Activated CD8-positive, alpha-beta T cell treated with anti-CD3 and anti-CD28 coated beads for 36 hours (primary cell): ENCODE measurements around the gene PEAR1. TPM values are rescaled to one million over a fixed set of nuclear protein-coding genes. Genes with fewer than 3 reads are reported as not detected.

Source experiments
- ATAC-seq: fragments of 200-7000 bp; cut with Tn5 transposase; one replicate; pipeline ENCODE4 v1.10.0; 2021; ENCODE audit warnings: mild to moderate bottlenecking, moderate library complexity
- CTCF ChIA-PET: fragments of 350-600 bp; sonication (Branson Sonifier 250); formaldehyde crosslinking; loops from one replicate; lab custom pipeline; 2021; ENCODE audit warnings: antibody characterized with exemption; lab: Charles Lee
- POLR2A ChIA-PET: fragments of 350-600 bp; sonication (Branson Sonifier 250); formaldehyde crosslinking; loops from one replicate; lab custom pipeline; 2021; ENCODE audit warnings: antibody characterized with exemption; lab: Charles Lee
- DNase-seq: peaks from one replicate; pipeline ENCODE4 v3.0.0-alpha.2; 2020
- H3K27ac Mint-ChIP-seq: one replicate; pipeline ENCODE4 v1.8.0; 2021; ENCODE audit warnings: mild to moderate bottlenecking, mixed read lengths
- H3K27me3 Mint-ChIP-seq: one replicate; pipeline ENCODE4 v1.8.0; 2021; ENCODE audit warnings: mixed read lengths
- H3K36me3 Mint-ChIP-seq: one replicate; pipeline ENCODE4 v1.8.0; 2021; ENCODE audit warnings: low read depth, mixed read lengths
- H3K4me1 Mint-ChIP-seq: one replicate; pipeline ENCODE4 v1.8.0; 2021; ENCODE audit warnings: low read depth, mixed read lengths
- H3K4me3 Mint-ChIP-seq: one replicate; pipeline ENCODE4 v1.8.0; 2021; ENCODE audit warnings: mild to moderate bottlenecking, moderate library complexity, mixed read lengths
- H3K9me3 Mint-ChIP-seq: one replicate; pipeline ENCODE4 v1.8.0; 2021; ENCODE audit warnings: mixed read lengths
- intact Hi-C: fragments of 100-400 bp; cut with micrococcal nuclease; formaldehyde crosslinking; loops from one replicate; pipeline ENCODE4 v1.10.0; 2022
- total RNA-seq, 2 experiments: library from RNA; stranded (reverse); gene quantifications; one replicate each; pipeline ENCODE4 v1.2.3, GENCODE V29; 2021
- TF ChIP-seq, protein P1 (sequence below): fragments of 200-600 bp; IDR thresholded peaks from one replicate; pipeline ENCODE4 v1.8.0; 2022; ENCODE audit warnings: antibody characterized with exemption, mild to moderate bottlenecking

PEAR1 gene
- total RNA-seq, 2 experiments from 2014 or later = 0.07 TPM; not detected in 1

DNA sequence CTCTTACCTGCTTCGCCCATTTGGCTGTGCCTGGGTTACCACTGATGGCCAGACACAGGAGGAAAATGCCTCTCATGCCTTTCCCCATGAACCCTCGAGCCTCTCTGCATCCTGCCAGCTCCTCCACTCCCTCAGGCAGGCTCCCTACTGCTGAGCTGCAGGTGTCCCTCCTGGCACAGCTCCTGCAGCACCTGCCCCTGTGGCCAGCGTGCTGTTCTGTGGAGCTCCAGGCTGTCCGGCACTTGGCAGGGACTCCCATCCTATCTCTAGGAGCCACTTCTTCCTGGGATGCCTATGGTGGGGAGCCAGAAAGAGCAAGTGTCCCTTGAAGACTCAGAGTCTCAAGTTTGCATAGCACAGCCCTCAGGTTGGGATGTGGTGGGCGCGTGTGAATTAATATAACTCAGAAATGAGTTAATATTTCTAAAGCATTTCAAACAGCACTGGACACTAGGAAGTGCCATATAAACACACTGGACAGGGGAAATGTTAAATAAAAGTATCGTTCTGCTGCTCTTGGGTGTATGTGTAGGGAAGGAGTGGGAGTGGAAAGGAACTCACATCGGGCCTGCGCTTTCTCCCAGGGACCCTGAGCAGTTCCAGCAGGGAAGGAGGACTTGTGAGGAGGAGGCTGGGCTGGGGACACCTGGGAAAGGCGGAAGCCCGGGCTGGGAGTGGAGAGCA lies 29.6 kb downstream of the PEAR1 start:
- CTCF ChIA-PET = interaction anchor here (0.9 to 7.3 kb wide), 12 partner anchors 9 to 247 kb away, joined by 3 to 94 read pairs (median 4); partner anchors contain the start of genes NTRK1 and PEAR1
- POLR2A ChIA-PET = interaction anchor here (1.6 kb wide), 1 partner anchor 10 kb away, joined by 4 read pairs; no protein-coding TSS in a partner anchor
- H3K4me1 Mint-ChIP-seq = peaks cover 33% of the 10 kb centered on the region
- intact Hi-C loops = no loop called here
- H3K4me3 Mint-ChIP-seq = no peak overlapping the region
- DNase-seq = no peak
- TF ChIP-seq, protein P1, sequence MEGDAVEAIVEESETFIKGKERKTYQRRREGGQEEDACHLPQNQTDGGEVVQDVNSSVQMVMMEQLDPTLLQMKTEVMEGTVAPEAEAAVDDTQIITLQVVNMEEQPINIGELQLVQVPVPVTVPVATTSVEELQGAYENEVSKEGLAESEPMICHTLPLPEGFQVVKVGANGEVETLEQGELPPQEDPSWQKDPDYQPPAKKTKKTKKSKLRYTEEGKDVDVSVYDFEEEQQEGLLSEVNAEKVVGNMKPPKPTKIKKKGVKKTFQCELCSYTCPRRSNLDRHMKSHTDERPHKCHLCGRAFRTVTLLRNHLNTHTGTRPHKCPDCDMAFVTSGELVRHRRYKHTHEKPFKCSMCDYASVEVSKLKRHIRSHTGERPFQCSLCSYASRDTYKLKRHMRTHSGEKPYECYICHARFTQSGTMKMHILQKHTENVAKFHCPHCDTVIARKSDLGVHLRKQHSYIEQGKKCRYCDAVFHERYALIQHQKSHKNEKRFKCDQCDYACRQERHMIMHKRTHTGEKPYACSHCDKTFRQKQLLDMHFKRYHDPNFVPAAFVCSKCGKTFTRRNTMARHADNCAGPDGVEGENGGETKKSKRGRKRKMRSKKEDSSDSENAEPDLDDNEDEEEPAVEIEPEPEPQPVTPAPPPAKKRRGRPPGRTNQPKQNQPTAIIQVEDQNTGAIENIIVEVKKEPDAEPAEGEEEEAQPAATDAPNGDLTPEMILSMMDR = no peak
- no peak overlapping the region for H3K27ac Mint-ChIP-seq
- peaks cover 87% of the 10 kb centered on the region for H3K27me3 Mint-ChIP-seq
- no peaks in the 10 kb centered on the region for H3K36me3 Mint-ChIP-seq
- no peak for ATAC-seq
- H3K9me3 Mint-ChIP-seq = no peaks in the 10 kb centered on the region

DNA sequence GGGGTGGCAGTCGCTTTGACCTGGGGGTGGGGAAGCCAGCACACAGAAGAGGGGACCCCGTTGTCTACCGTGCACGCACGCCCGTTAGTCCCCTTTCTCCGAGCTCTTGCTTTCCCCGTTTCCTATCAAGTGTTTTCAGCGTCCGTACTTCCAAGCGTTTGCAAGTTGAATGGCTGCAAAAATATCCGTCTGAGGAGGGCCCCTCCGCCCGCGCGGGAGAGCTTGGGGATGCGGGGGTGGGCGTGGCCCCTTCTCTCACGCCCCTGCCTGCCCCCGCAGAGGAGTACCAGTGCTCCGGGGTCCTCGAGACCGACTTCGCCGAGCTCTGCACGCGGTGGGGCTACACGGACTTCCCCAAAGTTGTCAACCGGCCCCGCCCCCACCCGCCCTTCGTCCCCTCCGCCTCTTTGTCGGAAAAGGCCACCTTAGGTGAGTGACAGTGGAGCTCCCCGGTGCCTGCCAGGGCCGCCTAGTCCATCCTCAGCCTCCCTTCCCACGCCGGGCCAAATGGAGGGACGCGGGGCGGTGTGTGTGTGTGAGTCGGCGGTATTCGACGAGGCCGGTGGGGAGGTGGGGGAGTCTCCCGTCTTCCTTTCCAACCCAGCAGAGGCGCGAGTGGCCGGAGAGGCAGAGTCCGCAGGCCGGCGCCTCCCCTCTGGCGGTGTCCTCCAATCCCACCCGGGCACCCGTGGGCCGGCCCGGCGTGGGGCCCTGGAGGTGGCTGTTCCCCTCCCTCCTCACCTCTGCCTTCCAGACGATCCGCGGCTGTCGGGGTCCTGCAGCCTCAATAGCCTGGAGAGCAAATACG lies 30.4 kb downstream of the PEAR1 start:
- ATAC-seq (no peak), DNase-seq (no peak)
- Mint-ChIP-seq H3K27me3 (peaks cover 87% of the 10 kb centered on the region), H3K36me3 (no peaks in the 10 kb centered on the region), H3K4me1 (peaks cover 33% of the 10 kb centered on the region), H3K4me3 (no peak overlapping the region), H3K9me3 (no peaks in the 10 kb centered on the region), H3K27ac (no peak overlapping the region)
- TF ChIP-seq, protein P1 = no peak
- intact Hi-C loops = no loop called here
- CTCF ChIA-PET = interaction anchor here (0.7 to 7.3 kb wide), 10 partner anchors 13 to 305 kb away, joined by 3 to 94 read pairs (median 3); partner anchors contain the start of genes NTRK1 and PEAR1
- POLR2A ChIA-PET = interaction anchor here (1.6 kb wide), 1 partner anchor 11 kb away, joined by 4 read pairs; no protein-coding TSS in a partner anchor

DNA sequence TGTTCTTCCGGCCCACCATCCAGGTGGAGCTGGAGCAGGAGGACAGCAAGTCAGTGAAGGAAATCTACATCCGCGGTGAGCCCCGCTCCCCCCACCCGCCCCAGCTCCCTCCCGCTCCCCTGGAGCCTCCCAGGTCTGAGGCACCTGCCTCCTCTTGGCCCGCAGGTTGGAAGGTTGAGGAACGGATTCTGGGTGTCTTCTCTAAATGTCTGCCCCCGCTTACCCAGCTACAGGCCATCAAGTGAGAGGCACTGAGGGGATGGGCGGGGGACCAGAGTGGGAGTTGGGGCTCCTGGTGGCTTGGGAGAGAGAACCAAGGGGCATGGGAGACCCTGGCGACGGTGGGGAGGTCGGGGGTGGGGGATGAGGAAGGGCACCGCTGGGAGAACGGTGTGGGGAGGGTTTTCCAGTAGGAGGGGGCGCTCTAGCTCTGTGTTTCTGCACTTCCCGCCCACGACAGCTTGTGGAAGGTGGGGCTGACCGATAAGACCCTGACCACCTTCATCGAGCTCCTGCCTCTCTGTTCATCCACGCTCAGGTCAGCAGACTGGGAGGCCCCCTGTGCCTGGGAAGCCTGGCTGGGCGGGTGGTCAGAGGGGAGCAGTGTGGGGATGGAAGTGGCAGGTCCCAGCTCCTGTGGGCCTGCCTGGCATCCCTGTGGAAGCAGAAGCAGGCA lies 31.1 kb downstream of the PEAR1 start:
- no peak for ATAC-seq
- TF ChIP-seq, protein P1 = no peak
- peaks cover 91% of the 10 kb centered on the region for H3K27me3 Mint-ChIP-seq
- intact Hi-C loops = loop anchor here (5.0 kb wide), 1 partner anchor 32 kb away; the partner anchor contains the start of gene PEAR1
- ChIA-PET CTCF (interaction anchor here (0.7 to 7.3 kb wide), 11 partner anchors 13 to 306 kb away, joined by 3 to 94 read pairs (median 3); partner anchors contain the start of genes NTRK1 and PEAR1), POLR2A (interaction anchor here (1.6 kb wide), 1 partner anchor 11 kb away, joined by 4 read pairs; no protein-coding TSS in a partner anchor)
- no peak for DNase-seq
- H3K4me1 Mint-ChIP-seq = peaks cover 33% of the 10 kb centered on the region
- H3K27ac Mint-ChIP-seq = no peak overlapping the region
- no peaks in the 10 kb centered on the region for H3K9me3 Mint-ChIP-seq
- H3K4me3 Mint-ChIP-seq = no peak overlapping the region
- no peaks in the 10 kb centered on the region for H3K36me3 Mint-ChIP-seq

DNA sequence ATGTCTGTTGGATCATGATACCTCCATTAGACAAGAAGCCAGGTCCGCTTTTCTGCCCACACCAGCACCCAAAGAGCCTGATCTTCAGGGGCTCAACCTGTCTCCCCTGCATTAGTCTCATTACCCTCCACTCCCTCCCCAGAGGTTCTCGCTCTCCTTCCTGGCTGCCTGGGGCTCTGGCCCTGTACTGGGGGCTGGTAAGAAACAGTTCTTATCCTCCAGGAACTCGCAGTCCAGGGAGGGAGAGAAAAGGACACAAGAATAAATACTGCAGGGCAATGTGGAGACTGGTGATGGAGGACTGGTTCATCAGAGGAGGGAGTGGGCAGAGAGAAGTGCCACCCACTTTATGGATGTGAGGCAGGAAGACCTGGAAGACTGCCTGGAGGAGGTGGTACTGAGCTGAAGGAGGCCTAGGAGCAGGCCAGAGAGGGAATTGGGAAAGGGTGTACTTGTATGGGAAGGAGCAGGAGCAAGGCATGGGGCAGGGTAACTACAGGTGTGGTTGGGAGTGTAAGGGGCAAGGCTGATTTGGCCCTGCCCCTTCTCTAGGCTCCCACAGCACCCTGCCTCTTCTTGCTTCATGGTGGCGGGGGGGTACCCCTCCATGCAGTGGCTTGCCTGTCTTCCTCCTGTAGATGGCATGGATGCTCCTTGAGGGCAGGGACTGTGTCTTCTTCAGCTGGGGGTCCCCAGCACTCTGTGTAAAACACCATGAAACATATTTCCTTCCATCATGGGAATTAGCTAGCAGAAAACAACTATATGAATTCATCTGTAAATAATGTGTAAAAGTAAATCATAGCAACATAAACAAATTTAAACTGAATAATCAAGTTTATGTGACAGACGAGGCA lies 31.9 kb downstream of the PEAR1 start:
- intact Hi-C loops = loop anchor here (5.0 kb wide), 1 partner anchor 33 kb away; the partner anchor contains the start of gene PEAR1
- ChIA-PET POLR2A (no interaction called here), CTCF (interaction anchor here (0.6 to 7.3 kb wide), 10 partner anchors 13 to 307 kb away, joined by 3 to 94 read pairs (median 3); partner anchors contain the start of genes NTRK1 and PEAR1)
- ATAC-seq (no peak), DNase-seq (no peak)
- H3K4me1 Mint-ChIP-seq = peaks cover 30% of the 10 kb centered on the region
- H3K27me3 Mint-ChIP-seq = peaks cover 87% of the 10 kb centered on the region
- no peaks in the 10 kb centered on the region for H3K9me3 Mint-ChIP-seq
- H3K36me3 Mint-ChIP-seq = no peaks in the 10 kb centered on the region
- H3K4me3 Mint-ChIP-seq = no peak overlapping the region
- no peak overlapping the region for H3K27ac Mint-ChIP-seq
- TF ChIP-seq, protein P1 = no peak
